ENCODE measurements around the gene LCE3B. TPM values are rescaled to one million over a fixed set of nuclear protein-coding genes. Genes with fewer than 3 reads are reported as not detected.
A peak's percentile ranks its signal among the peaks of the same experiment; 100 is the strongest.

LCE3B gene
- total RNA-seq, 3 donors from 2014 or later: not detected

GRCh38 chr1:152622803-152623202 is 9.2 kb downstream of the LCE3B start, which contains the start of gene LCE3A:
LCE3A (minus strand) TSS chr1:152623103; CDS start chr1:152623103, 0 bp downstream.
- H3K9me3 ChIP-seq: peaks cover 13% of the 10 kb centered on the region
- DNase-seq: peak in 2 of 3 donors; percentile 2 to 46
- TF ChIP-seq, protein P1, sequence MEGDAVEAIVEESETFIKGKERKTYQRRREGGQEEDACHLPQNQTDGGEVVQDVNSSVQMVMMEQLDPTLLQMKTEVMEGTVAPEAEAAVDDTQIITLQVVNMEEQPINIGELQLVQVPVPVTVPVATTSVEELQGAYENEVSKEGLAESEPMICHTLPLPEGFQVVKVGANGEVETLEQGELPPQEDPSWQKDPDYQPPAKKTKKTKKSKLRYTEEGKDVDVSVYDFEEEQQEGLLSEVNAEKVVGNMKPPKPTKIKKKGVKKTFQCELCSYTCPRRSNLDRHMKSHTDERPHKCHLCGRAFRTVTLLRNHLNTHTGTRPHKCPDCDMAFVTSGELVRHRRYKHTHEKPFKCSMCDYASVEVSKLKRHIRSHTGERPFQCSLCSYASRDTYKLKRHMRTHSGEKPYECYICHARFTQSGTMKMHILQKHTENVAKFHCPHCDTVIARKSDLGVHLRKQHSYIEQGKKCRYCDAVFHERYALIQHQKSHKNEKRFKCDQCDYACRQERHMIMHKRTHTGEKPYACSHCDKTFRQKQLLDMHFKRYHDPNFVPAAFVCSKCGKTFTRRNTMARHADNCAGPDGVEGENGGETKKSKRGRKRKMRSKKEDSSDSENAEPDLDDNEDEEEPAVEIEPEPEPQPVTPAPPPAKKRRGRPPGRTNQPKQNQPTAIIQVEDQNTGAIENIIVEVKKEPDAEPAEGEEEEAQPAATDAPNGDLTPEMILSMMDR (IDR thresholded peaks at IDR 0.05): no peak
- no peaks in the 10 kb centered on the region for H3K36me3 ChIP-seq (ENCODE audit: low read depth)
- no peak within 1 kb of the TSS for H3K4me3 ChIP-seq
- ATAC-seq: no peak
- H3K4me1 ChIP-seq (ENCODE audit: low read depth): no peaks in the 10 kb centered on the region
- intact Hi-C loops (cut with DNase I, micrococcal nuclease): no loop called here

- no peaks in the 10 kb centered on the region for H3K4me1 ChIP-seq (ENCODE audit: low read depth)
- H3K36me3 ChIP-seq (ENCODE audit: low read depth): no peaks in the 10 kb centered on the region
- intact Hi-C loops (cut with DNase I, micrococcal nuclease): no loop called here
- DNase-seq (no peak), ATAC-seq (peak; percentile 35)
- peaks cover 12% of the 10 kb centered on the region for H3K9me3 ChIP-seq
- no peak overlapping the region for H3K4me3 ChIP-seq
- TF ChIP-seq, protein P1 (IDR thresholded peaks at IDR 0.05): no peak
Measured at GRCh38 chr1:152623203-152623844, 9.7 kb downstream of the LCE3B start.

DNA sequence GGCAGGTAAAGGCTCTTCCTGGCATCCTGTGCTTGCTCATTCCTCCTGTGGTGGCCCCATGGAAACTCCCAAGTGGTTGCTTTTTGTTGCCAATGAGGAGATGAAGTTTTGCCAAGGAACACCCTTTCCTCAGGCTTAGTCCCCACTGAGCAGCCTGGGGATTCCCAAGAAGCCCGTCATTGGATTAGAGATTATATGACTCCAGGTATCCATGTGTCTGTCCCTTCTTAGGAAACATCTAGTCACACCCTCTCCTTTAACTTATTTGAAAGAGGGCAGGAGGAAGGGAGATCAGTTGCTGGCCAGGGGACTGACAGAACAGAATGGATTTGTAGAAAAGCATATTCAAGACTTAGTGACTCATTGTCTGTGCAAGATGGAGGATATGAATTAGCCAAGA is 13.1 kb downstream of the LCE3B start:
- TF ChIP-seq, protein P1 (IDR thresholded peaks at IDR 0.05): no peak
- ATAC-seq (no peak), DNase-seq (no peak)
- no peaks in the 10 kb centered on the region for H3K9me3 ChIP-seq
- H3K36me3 ChIP-seq (ENCODE audit: low read depth): no peaks in the 10 kb centered on the region
- no peak overlapping the region for H3K4me3 ChIP-seq
- intact Hi-C loops (cut with DNase I, micrococcal nuclease): no loop called here
- H3K4me1 ChIP-seq (ENCODE audit: low read depth): no peaks in the 10 kb centered on the region

- Histone ChIP-seq H3K9me3 (no peaks in the 10 kb centered on the region), H3K4me3 (no peak overlapping the region), H3K36me3 (ENCODE audit: low read depth) (no peaks in the 10 kb centered on the region), H3K4me1 (ENCODE audit: low read depth) (no peaks in the 10 kb centered on the region)
- intact Hi-C loops (cut with DNase I, micrococcal nuclease): no loop called here
- ATAC-seq: no peak
- no peak for DNase-seq
- TF ChIP-seq, protein P1 (IDR thresholded peaks at IDR 0.05): no peak
Measured at GRCh38 chr1:152630596-152630995, 17.0 kb downstream of the LCE3B start.

GRCh38 chr1:152640351-152640750 is 26.7 kb downstream of the LCE3B start:
- no peak for ATAC-seq
- intact Hi-C loops (cut with DNase I, micrococcal nuclease): no loop called here
- DNase-seq: no peak
- Histone ChIP-seq H3K36me3 (ENCODE audit: low read depth) (no peaks in the 10 kb centered on the region), H3K4me1 (ENCODE audit: low read depth) (no peaks in the 10 kb centered on the region), H3K4me3 (no peak overlapping the region), H3K9me3 (no peaks in the 10 kb centered on the region)
- TF ChIP-seq, protein P1 (IDR thresholded peaks at IDR 0.05): no peak

Data from mucosa of descending colon (tissue), 3 donors.